Activated T-cell treated with anti-CD3 and anti-CD28 coated beads for 48 hours (primary cell): Measurements from ENCODE around the gene GLRA1.
"Not testable (repeated sequence)": the region's sequence is repeated elsewhere in the genome, so short reads cannot be mapped to it uniquely, and the experiment has no call there.

ENCODE experiments used
- DNase-seq: peaks from one replicate; pipeline ENCODE4 v3.0.0-alpha.2; 2020; ENCODE audit warnings: low read depth

The GLRA1 gene

GRCh38 chr5:151913425-151913824 lies 11.2 kb downstream of the GLRA1 start:
- DNase-seq: no peak

DNA sequence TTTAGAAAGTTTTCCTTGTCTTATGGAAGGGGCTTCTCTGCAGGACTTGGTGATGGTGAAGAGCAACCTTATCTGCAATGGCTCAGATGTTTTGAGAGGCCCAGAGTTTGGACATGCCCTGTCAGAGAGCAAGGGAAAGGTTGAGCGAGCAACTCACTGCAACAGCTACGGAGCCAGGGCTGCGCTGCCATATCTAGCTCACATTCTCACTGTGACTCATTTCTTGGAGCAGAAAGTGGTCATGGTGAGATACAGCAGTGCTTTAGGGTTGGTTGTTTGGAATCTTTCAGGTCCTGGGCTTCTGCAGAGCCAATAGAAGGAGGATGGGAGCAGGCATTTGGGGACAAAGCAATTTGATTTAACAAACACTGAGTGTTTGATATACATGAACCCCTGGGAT lies 12.3 kb downstream of the GLRA1 start:
- DNase-seq: no peak

- no peak for DNase-seq
These were observed 13.6 kb downstream of the GLRA1 start for GRCh38 chr5:151911011-151911410.

GRCh38 chr5:151909628-151910027 lies 15.0 kb downstream of the GLRA1 start:
- DNase-seq: no peak

GRCh38 chr5:151906246-151906645 lies 18.4 kb downstream of the GLRA1 start:
- DNase-seq: no peak

- no peak for DNase-seq
These were observed 19.1 kb downstream of the GLRA1 start for GRCh38 chr5:151905557-151905961.

DNA sequence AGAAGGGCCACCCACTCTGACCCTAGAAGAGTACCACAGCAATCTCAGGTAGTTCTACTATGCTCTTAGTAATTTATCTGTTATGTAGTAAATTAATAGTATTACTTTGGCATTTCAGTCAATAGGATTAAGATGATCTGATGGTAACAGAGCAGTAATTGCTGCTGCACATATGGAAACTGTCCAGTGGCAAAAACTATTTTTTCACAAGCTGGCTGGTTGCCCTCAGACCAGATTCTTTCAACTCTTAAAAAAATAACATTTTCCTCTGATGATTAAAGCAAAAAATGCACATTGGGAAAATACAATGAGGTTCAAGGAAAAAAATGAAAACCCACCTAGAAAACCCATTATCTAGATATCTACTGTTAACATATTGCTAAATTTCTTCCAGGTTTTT lies 19.7 kb downstream of the GLRA1 start:
- no peak for DNase-seq

GRCh38 chr5:151904127-151904526 lies 20.5 kb downstream of the GLRA1 start:
- DNase-seq: no peak

- no peak for DNase-seq
These were observed 21.4 kb downstream of the GLRA1 start for GRCh38 chr5:151903243-151903653.

DNA sequence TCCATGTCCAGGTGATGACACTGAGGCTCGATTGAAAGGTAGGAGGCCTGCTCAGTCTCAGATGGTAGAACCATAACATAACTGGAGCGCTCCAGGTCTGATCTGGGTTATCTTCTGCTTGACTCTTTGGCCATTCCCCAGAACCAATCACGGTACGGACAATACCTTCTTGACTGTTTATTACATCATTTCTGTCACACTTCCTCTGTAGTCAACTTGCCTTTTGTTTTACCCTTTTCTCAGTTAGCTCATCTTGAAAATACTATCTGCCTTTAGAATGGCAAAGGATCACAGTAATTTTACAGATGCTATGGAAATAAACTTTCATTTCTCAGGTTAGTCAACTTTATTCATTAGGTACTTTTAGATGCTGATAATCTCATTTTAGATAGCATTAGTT lies 22.4 kb downstream of the GLRA1 start:
- no peak for DNase-seq

DNA sequence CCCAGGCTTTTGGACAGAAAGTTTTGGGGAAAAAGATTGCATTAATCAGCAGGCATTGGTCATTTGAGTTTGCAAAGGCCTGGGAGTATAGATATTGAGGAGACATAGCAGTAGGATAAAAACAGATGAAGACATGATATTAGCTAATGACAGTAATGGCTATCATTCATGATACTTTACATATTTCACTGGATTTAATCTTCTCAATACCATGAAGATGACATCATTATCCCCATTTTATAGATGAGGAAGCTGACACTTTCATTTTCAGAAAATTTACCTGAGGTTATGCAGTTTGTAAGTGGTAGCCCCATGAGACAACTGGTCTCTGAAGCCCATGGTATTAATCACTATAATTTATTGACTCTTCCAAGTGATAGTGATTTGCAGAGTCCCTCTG lies 23.0 kb downstream of the GLRA1 start:
- no peak for DNase-seq

- DNase-seq: no peak
These were observed 23.8 kb downstream of the GLRA1 start for GRCh38 chr5:151900891-151901290.

DNA sequence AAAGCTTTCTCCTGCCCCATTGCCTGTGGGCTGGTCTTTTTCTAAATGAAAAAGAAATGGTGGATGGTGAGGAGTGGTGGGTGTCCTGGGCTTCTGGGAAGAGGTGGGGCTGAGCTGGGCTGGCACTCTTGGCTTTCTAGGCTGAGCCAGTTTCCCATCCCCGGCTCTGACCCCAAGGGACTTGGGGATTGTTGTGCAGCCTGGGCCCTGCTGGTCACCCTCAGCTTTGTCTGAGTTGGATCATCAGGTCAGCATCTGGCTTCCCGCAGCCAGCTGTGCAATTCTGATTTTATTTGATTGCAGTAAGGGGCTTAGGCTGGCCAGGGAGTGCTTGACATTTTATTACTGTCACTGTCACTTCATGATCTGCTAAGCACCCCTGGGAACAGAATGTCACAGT lies 25.3 kb downstream of the GLRA1 start:
- no peak for DNase-seq

DNA sequence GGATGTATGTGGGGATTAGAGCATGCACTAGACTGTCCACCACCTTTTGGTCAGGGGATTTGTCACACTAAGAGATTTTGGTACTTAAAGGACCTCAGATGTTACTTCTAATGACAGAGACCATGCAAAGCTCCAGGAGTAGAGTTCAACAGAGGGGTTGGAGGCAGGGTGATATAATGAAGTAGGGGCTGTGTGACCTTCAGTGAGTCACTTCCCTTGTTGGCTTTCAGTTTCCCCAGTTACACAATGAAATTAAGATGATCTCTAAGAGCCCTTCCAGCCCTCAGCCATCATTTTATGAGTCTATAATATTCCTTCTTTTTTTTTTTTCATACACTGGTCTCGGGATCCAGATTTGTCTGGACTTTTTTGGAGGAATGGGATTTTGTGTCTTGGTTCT lies 26.8 kb downstream of the GLRA1 start:
- no peak for DNase-seq

DNA sequence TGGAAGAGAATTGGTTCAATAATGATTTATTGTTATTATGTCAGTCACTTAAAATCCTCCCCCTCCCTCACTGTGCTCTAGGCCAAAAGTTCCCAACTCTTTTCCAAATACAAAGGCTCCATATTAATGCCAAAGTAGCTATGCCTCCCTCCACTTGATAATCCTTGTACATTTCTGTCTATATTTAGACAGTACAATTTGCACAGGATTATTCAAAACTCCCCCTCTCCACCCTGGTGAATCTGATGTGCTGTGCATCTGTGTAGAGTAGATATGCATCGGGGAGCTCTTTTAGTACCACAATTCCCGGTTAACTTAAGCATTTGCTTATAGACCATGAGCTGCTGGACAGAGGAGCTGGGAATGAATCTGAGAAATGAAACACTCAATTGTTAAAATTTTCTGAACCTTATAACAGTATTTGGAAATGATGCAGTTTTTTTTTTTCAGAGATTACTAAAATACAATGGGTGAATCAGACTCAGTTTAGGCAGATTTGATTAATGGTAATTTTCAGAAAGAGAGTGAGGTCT lies 27.6 kb downstream of the GLRA1 start:
- DNase-seq: no peak

DNA sequence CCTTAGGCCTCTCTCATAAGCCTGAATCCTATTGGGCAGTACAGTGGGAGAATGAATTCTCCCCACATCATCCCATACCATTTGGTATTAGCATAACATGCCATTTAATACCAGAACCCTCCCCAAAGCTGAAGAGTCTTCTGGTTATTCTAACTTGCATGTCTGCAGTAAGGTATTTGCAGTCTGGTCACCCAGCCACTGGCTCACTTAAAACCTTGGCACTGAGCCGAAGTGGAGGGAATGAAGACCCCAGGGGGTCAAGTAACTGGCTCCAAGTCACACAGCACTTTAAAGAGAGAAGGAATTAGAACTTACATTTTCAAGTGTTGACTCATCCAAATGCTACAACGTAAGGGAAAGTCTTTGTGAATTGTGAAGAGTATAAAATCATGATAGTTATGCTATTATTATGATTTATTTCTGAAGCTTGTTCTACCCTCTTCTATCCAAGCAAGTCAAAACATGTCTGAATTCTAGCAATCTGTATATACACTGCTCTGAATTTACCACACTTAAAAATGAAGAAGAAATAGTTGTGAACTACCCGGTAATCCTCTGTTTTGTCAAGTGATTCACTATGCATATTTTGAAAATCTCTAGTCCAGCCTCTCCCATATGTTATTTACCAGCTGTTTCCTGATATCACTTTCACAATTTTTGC lies 28.5 kb downstream of the GLRA1 start:
- DNase-seq: no peak

DNA sequence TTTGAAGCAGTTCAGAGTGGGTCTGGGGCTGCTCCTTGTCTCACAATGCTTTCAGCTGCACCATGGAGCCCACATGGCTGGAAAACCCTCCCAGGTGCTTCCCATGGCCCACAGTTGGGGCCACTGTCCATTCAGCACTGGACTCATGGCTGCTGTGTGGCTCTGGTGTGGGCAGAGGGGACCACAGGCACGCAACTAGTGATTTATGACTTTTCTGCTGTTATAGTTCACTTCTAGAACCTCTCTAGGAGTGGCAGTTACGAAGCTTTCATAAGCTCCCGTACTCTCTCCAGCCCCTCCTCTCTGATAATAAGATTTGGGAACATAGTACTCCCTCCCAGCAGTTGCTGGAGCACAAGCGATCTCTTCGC lies 29.0 kb downstream of the GLRA1 start:
- DNase-seq: no peak

GRCh38 chr5:151893485-151893884 lies 31.2 kb downstream of the GLRA1 start:
- DNase-seq: not testable (repeated sequence)

DNA sequence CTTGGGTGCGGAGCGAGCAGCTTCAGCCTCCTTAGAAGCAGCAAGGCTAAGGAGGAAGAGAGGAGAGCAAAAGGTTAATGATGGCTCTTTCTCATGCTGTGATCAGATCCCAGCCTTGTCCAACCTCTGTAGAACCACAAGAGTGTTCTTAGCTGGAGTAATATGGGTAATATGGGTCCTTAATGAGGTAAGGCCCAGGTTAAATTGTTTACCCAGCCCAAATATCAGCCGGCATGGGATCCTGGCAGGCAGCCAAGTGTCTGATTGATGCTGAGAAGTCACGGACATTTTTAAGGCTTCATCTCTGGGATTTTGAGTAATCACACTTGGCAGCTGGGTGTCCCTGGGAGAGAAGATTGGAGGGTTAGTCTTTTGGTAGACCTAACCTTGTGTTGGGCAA lies 32.3 kb downstream of the GLRA1 start:
- DNase-seq: no peak

- no peak for DNase-seq
These were observed 34.4 kb downstream of the GLRA1 start for GRCh38 chr5:151890299-151890698.

GRCh38 chr5:151889614-151890013 lies 35.0 kb downstream of the GLRA1 start:
- DNase-seq: no peak

- DNase-seq: no peak
These were observed 37.9 kb downstream of the GLRA1 start for GRCh38 chr5:151886546-151887275.

DNA sequence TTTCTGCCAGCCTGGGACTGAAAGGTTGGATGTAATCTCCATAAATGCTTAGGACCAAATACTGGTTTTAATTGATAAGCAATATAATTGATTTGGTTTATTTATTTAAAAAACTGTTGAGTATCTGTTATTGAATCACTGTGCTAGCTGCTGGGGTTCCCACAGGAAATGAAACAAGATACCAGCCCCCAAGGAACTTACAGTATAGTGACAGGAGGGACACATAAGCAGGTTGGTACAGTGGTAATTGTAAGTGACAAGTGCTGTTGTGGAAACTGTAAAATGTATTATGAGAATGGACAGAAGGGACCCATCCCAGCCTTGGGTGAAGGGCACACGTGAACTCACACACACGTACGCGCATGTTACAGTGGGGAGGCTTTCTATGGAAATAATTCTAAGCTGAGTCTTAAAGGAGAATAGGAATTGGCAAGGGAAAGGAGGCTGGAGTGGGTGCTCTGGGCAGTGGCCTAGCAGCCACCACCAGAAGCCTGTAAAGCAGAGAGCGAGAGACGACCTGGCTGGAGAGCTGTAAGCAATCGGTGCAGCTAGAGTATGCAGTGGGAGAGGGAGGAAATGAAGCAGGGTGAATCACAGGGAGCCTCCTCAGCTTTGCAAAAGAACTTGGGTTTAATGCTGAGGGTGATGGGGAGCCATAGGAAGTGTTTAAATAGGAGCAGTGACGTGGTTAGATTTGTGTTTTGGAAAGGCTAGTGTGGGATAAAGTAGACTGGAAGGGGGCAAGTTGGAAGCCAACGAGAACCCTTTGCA lies 39.3 kb downstream of the GLRA1 start:
- DNase-seq: no peak
